ENCODE results near the gene RAN.

RAN gene

GRCh38 chr12:130871286-130872178, at the start of gene RAN:
RAN (plus strand) TSS chr12:130872066; CDS start chr12:130872594, 528 bp downstream.
- Histone ChIP-seq H3K4me1 (ENCODE audit: control insufficient read depth, insufficient read depth, low read length) (peaks cover 16% of the 10 kb centered on the region), H3K27ac (ENCODE audit: low read length) (peak within 1 kb of the TSS; percentile 58), H3K4me3 (ENCODE audit: low read length in 2 of 2) (peak within 1 kb of the TSS; percentile 80 to 88), H3K9me3 (ENCODE audit: control insufficient read depth in 2 of 2, low read length in 2 of 2) (no peaks in the 10 kb centered on the region), H3K36me3 (ENCODE audit: control insufficient read depth in 2 of 2, insufficient read depth in 2 of 2, low read length in 2 of 2) (peaks cover 23 to 25% of the 10 kb centered on the region in 2 donors), H3K9ac (ENCODE audit: low read length in 2 of 2) (peak within 1 kb of the TSS; percentile 62 to 95), H3K27me3 (ENCODE audit: control insufficient read depth in 1 of 2, insufficient read depth in 2 of 2, low read length in 2 of 2) (no peaks in the 10 kb centered on the region)

- Histone ChIP-seq H3K9me3 (ENCODE audit: control insufficient read depth in 2 of 2, low read length in 2 of 2) (no peaks in the 10 kb centered on the region), H3K27ac (ENCODE audit: low read length) (no peak overlapping the region), H3K9ac (ENCODE audit: low read length in 2 of 2) (no peak overlapping the region), H3K36me3 (ENCODE audit: control insufficient read depth in 2 of 2, insufficient read depth in 2 of 2, low read length in 2 of 2) (peaks cover 9 to 19% of the 10 kb centered on the region in 2 donors), H3K4me1 (ENCODE audit: control insufficient read depth, insufficient read depth, low read length) (peaks cover 4% of the 10 kb centered on the region), H3K27me3 (ENCODE audit: control insufficient read depth in 1 of 2, insufficient read depth in 2 of 2, low read length in 2 of 2) (no peaks in the 10 kb centered on the region), H3K4me3 (ENCODE audit: low read length in 2 of 2) (no peak overlapping the region)
These were observed 46.1 kb upstream of the RAN start for GRCh38 chr12:130825771-130826150.

GRCh38 chr12:130826151-130826801, 45.6 kb upstream of the RAN start:
- Histone ChIP-seq H3K4me1 (ENCODE audit: control insufficient read depth, insufficient read depth, low read length) (peaks cover 4% of the 10 kb centered on the region), H3K27ac (ENCODE audit: low read length) (no peak overlapping the region), H3K9ac (ENCODE audit: low read length in 2 of 2) (no peak overlapping the region), H3K36me3 (ENCODE audit: control insufficient read depth in 2 of 2, insufficient read depth in 2 of 2, low read length in 2 of 2) (peaks cover 9 to 14% of the 10 kb centered on the region in 2 donors), H3K4me3 (ENCODE audit: low read length in 2 of 2) (no peak overlapping the region), H3K27me3 (ENCODE audit: control insufficient read depth in 1 of 2, insufficient read depth in 2 of 2, low read length in 2 of 2) (no peaks in the 10 kb centered on the region), H3K9me3 (ENCODE audit: control insufficient read depth in 2 of 2, low read length in 2 of 2) (no peaks in the 10 kb centered on the region)

- Histone ChIP-seq H3K9me3 (ENCODE audit: control insufficient read depth in 2 of 2, low read length in 2 of 2) (no peaks in the 10 kb centered on the region), H3K4me3 (ENCODE audit: low read length in 2 of 2) (peak overlapping the region; percentile 2 to 55), H3K4me1 (ENCODE audit: control insufficient read depth, insufficient read depth, low read length) (peaks cover 4% of the 10 kb centered on the region), H3K27me3 (ENCODE audit: control insufficient read depth in 1 of 2, insufficient read depth in 2 of 2, low read length in 2 of 2) (no peaks in the 10 kb centered on the region), H3K36me3 (ENCODE audit: control insufficient read depth in 2 of 2, insufficient read depth in 2 of 2, low read length in 2 of 2) (peaks cover 9 to 11% of the 10 kb centered on the region in 2 donors), H3K9ac (ENCODE audit: low read length in 2 of 2) (peak overlapping the region; percentile 4 to 62), H3K27ac (ENCODE audit: low read length) (peak overlapping the region; percentile 58)
These were observed 44.4 kb upstream of the RAN start for GRCh38 chr12:130827432-130827831.

GRCh38 chr12:130828895-130829294, 43.0 kb upstream of the RAN start:
- no peaks in the 10 kb centered on the region for H3K27me3 ChIP-seq (ENCODE audit: control insufficient read depth in 1 of 2, insufficient read depth in 2 of 2, low read length in 2 of 2)
- peaks cover 4% of the 10 kb centered on the region for H3K4me1 ChIP-seq (ENCODE audit: control insufficient read depth, insufficient read depth, low read length)

GRCh38 chr12:130829391-130830245, 42.2 kb upstream of the RAN start:
- peaks cover 4% of the 10 kb centered on the region for H3K4me1 ChIP-seq (ENCODE audit: control insufficient read depth, insufficient read depth, low read length)
- H3K4me3 ChIP-seq (ENCODE audit: low read length in 2 of 2), result no peak overlapping the region
- no peak overlapping the region for H3K27ac ChIP-seq (ENCODE audit: low read length)
- peaks cover 0 to 1% of the 10 kb centered on the region in 2 donors for H3K36me3 ChIP-seq (ENCODE audit: control insufficient read depth in 2 of 2, insufficient read depth in 2 of 2, low read length in 2 of 2)
- no peaks in the 10 kb centered on the region for H3K9me3 ChIP-seq (ENCODE audit: control insufficient read depth in 2 of 2, low read length in 2 of 2)
- H3K9ac ChIP-seq (ENCODE audit: low read length in 2 of 2), result no peak overlapping the region
- H3K27me3 ChIP-seq (ENCODE audit: control insufficient read depth in 1 of 2, insufficient read depth in 2 of 2, low read length in 2 of 2), result no peaks in the 10 kb centered on the region

More at GRCh38 chr12:130828895-130829294, 43.0 kb upstream of the RAN start:
- Histone ChIP-seq H3K9me3 (ENCODE audit: control insufficient read depth in 2 of 2, low read length in 2 of 2) (no peaks in the 10 kb centered on the region), H3K36me3 (ENCODE audit: control insufficient read depth in 2 of 2, insufficient read depth in 2 of 2, low read length in 2 of 2) (peaks cover 0 to 3% of the 10 kb centered on the region in 2 donors), H3K9ac (ENCODE audit: low read length in 2 of 2) (no peak overlapping the region), H3K4me3 (ENCODE audit: low read length in 2 of 2) (no peak overlapping the region), H3K27ac (ENCODE audit: low read length) (no peak overlapping the region)

GRCh38 chr12:130830246-130830551, 41.7 kb upstream of the RAN start:
- no peak overlapping the region for H3K27ac ChIP-seq (ENCODE audit: low read length)
- H3K4me1 ChIP-seq (ENCODE audit: control insufficient read depth, insufficient read depth, low read length), result peaks cover 7% of the 10 kb centered on the region
- no peaks in the 10 kb centered on the region for H3K9me3 ChIP-seq (ENCODE audit: control insufficient read depth in 2 of 2, low read length in 2 of 2)
- H3K4me3 ChIP-seq (ENCODE audit: low read length in 2 of 2), result no peak overlapping the region
- no peaks in the 10 kb centered on the region for H3K27me3 ChIP-seq (ENCODE audit: control insufficient read depth in 1 of 2, insufficient read depth in 2 of 2, low read length in 2 of 2)
- H3K36me3 ChIP-seq (ENCODE audit: control insufficient read depth in 2 of 2, insufficient read depth in 2 of 2, low read length in 2 of 2), result no peaks in the 10 kb centered on the region
- no peak overlapping the region for H3K9ac ChIP-seq (ENCODE audit: low read length in 2 of 2)

- no peak overlapping the region for H3K9ac ChIP-seq (ENCODE audit: low read length in 2 of 2)
- H3K9me3 ChIP-seq (ENCODE audit: control insufficient read depth in 2 of 2, low read length in 2 of 2), result no peaks in the 10 kb centered on the region
- no peak overlapping the region for H3K4me3 ChIP-seq (ENCODE audit: low read length in 2 of 2)
- peaks cover 7% of the 10 kb centered on the region for H3K4me1 ChIP-seq (ENCODE audit: control insufficient read depth, insufficient read depth, low read length)
- no peaks in the 10 kb centered on the region for H3K36me3 ChIP-seq (ENCODE audit: control insufficient read depth in 2 of 2, insufficient read depth in 2 of 2, low read length in 2 of 2)
- no peaks in the 10 kb centered on the region for H3K27me3 ChIP-seq (ENCODE audit: control insufficient read depth in 1 of 2, insufficient read depth in 2 of 2, low read length in 2 of 2)
- H3K27ac ChIP-seq (ENCODE audit: low read length), result no peak overlapping the region
These were observed 40.6 kb upstream of the RAN start for GRCh38 chr12:130831246-130831645.

GRCh38 chr12:130831876-130832405, 39.9 kb upstream of the RAN start:
- Histone ChIP-seq H3K27me3 (ENCODE audit: control insufficient read depth in 1 of 2, insufficient read depth in 2 of 2, low read length in 2 of 2) (no peaks in the 10 kb centered on the region), H3K9ac (ENCODE audit: low read length in 2 of 2) (no peak overlapping the region), H3K4me1 (ENCODE audit: control insufficient read depth, insufficient read depth, low read length) (peaks cover 9% of the 10 kb centered on the region), H3K4me3 (ENCODE audit: low read length in 2 of 2) (no peak overlapping the region), H3K27ac (ENCODE audit: low read length) (no peak overlapping the region), H3K36me3 (ENCODE audit: control insufficient read depth in 2 of 2, insufficient read depth in 2 of 2, low read length in 2 of 2) (no peaks in the 10 kb centered on the region), H3K9me3 (ENCODE audit: control insufficient read depth in 2 of 2, low read length in 2 of 2) (no peaks in the 10 kb centered on the region)

GRCh38 chr12:130832561-130833209, 39.2 kb upstream of the RAN start:
- H3K4me3 ChIP-seq (ENCODE audit: low read length in 2 of 2), result peak overlapping the region in 1 of 2 donors; percentile 15
- H3K36me3 ChIP-seq (ENCODE audit: control insufficient read depth in 2 of 2, insufficient read depth in 2 of 2, low read length in 2 of 2), result no peaks in the 10 kb centered on the region
- no peak overlapping the region for H3K9ac ChIP-seq (ENCODE audit: low read length in 2 of 2)
- H3K27me3 ChIP-seq (ENCODE audit: control insufficient read depth in 1 of 2, insufficient read depth in 2 of 2, low read length in 2 of 2), result no peaks in the 10 kb centered on the region
- no peaks in the 10 kb centered on the region for H3K9me3 ChIP-seq (ENCODE audit: control insufficient read depth in 2 of 2, low read length in 2 of 2)
- H3K4me1 ChIP-seq (ENCODE audit: control insufficient read depth, insufficient read depth, low read length), result peaks cover 8% of the 10 kb centered on the region
- H3K27ac ChIP-seq (ENCODE audit: low read length), result no peak overlapping the region

All from stomach smooth muscle (tissue), 2 donors.